SK-N-SH treated with all-trans-retinoic acid at 6 μM for 48 hours (cell line): ENCODE measurements around the gene MAP1B.

Experiments
- ATAC-seq: fragments of 200-7000 bp; cut with Tn5 transposase; 3 replicates; pipeline ENCODE4 v1.9.1; 2020; ENCODE audit warnings: mild to moderate bottlenecking, moderate library complexity
- ARNTL ChIP-seq: fragments of 450-650 bp; formaldehyde crosslinking; IDR thresholded peaks from 2 replicates; pipeline ENCODE4 v1.5.0; 2020; ENCODE audit warnings: low read depth, mild to moderate bottlenecking, moderate library complexity, borderline replicate concordance
- BACH2 ChIP-seq: fragments of 250-450 bp; sonication (Bioruptor Pico); IDR thresholded peaks from 2 replicates; pipeline ENCODE4 v1.9.0; 2021; ENCODE audit warnings: mild to moderate bottlenecking, borderline replicate concordance
- CREB5 ChIP-seq: fragments of 250-450 bp; sonication (Bioruptor Pico); IDR thresholded peaks from 2 replicates; pipeline ENCODE4 v1.5.1; 2020; ENCODE audit warnings: low read depth, mild to moderate bottlenecking, moderate library complexity
- CSDC2 ChIP-seq: fragments of 250-450 bp; sonication (Bioruptor Pico); IDR thresholded peaks from 2 replicates; pipeline ENCODE4 v1.5.0; 2020; ENCODE audit warnings: mild to moderate bottlenecking, moderate library complexity
- CSRNP3 ChIP-seq: fragments of 250-450 bp; sonication (Bioruptor Pico); IDR thresholded peaks from 2 replicates; pipeline ENCODE4 v1.5.1; 2021; ENCODE audit warnings: mild to moderate bottlenecking, moderate library complexity
- ESRRG ChIP-seq: fragments of 250-450 bp; sonication (Bioruptor Pico); IDR thresholded peaks from 2 replicates; pipeline ENCODE4 v1.6.1; 2021; ENCODE audit warnings: mild to moderate bottlenecking
- GLIS3 ChIP-seq: fragments of 250-450 bp; sonication (Bioruptor Pico); IDR thresholded peaks from 2 replicates; pipeline ENCODE4 v1.5.0; 2020; ENCODE audit warnings: mild to moderate bottlenecking, moderate library complexity
- ISL1 ChIP-seq: fragments of 250-450 bp; sonication (Bioruptor Pico); IDR thresholded peaks from 2 replicates; pipeline ENCODE4 v2.1.2; 2022; ENCODE audit warnings: mild to moderate bottlenecking, moderate library complexity
- PATZ1 ChIP-seq: fragments of 250-450 bp; sonication (Bioruptor Pico); IDR thresholded peaks from 2 replicates; pipeline ENCODE4 v1.8.0; 2020; ENCODE audit warnings: mild to moderate bottlenecking, moderate library complexity, borderline replicate concordance
- POU6F1 ChIP-seq: fragments of 250-450 bp; sonication (Bioruptor Pico); IDR thresholded peaks from 2 replicates; pipeline ENCODE4 v1.8.0; 2021; ENCODE audit warnings: low read depth, mild to moderate bottlenecking, moderate library complexity, borderline replicate concordance
- PPARA ChIP-seq: fragments of 250-450 bp; sonication (Bioruptor Pico); IDR thresholded peaks from 2 replicates; pipeline ENCODE4 v1.5.0; 2020; ENCODE audit warnings: mild to moderate bottlenecking, borderline replicate concordance
- RARB ChIP-seq: fragments of 250-450 bp; sonication (Bioruptor Pico); IDR thresholded peaks from 2 replicates; pipeline ENCODE4 v1.8.0; 2021; ENCODE audit warnings: mild to moderate bottlenecking, moderate library complexity
- SNAI2 ChIP-seq: fragments of 250-450 bp; sonication (Bioruptor Pico); IDR thresholded peaks from 2 replicates; pipeline ENCODE4 v1.5.0; 2020; ENCODE audit warnings: mild to moderate bottlenecking, moderate library complexity
- TCF4 ChIP-seq: fragments of 250-450 bp; sonication (Bioruptor Pico); IDR thresholded peaks from 2 replicates; pipeline ENCODE4 v1.8.0; 2021; ENCODE audit warnings: mild to moderate bottlenecking, moderate library complexity, borderline replicate concordance
- TOX ChIP-seq: fragments of 250-450 bp; sonication (Bioruptor Pico); IDR thresholded peaks from 2 replicates; pipeline ENCODE4 v1.8.0; 2021; ENCODE audit warnings: mild to moderate bottlenecking, moderate library complexity, borderline replicate concordance
- TSHZ2 ChIP-seq: fragments of 250-450 bp; sonication (Bioruptor Pico); IDR thresholded peaks from 2 replicates; pipeline ENCODE4 v1.5.0; 2020; ENCODE audit warnings: mild to moderate bottlenecking, moderate library complexity
- ZC3H10 ChIP-seq: fragments of 250-450 bp; sonication (Bioruptor Pico); IDR thresholded peaks from 2 replicates; pipeline ENCODE4 v1.5.1; 2021; ENCODE audit warnings: mild to moderate bottlenecking, moderate library complexity
- ZFP3 ChIP-seq: fragments of 250-450 bp; sonication (Bioruptor Pico); IDR thresholded peaks from 2 replicates; pipeline ENCODE4 v1.5.0; 2020; ENCODE audit warnings: mild to moderate bottlenecking, moderate library complexity
- ZFP30 ChIP-seq: fragments of 450-650 bp; formaldehyde crosslinking; IDR thresholded peaks from 2 replicates; pipeline ENCODE4 v1.5.0; 2022; ENCODE audit warnings: mild to moderate bottlenecking, moderate library complexity
- ZNF565 ChIP-seq: fragments of 450-650 bp; formaldehyde crosslinking; conservative IDR thresholded peaks from 2 replicates; pipeline ENCODE4 v1.5.0; 2020; ENCODE audit warnings: low read depth, mild to moderate bottlenecking, moderate library complexity
- ZNF70 ChIP-seq: fragments of 450-650 bp; formaldehyde crosslinking; IDR thresholded peaks from 2 replicates; pipeline ENCODE4 v1.5.0; 2020; ENCODE audit warnings: mild to moderate bottlenecking, moderate library complexity
- ZNF8 ChIP-seq: fragments of 450-650 bp; formaldehyde crosslinking; IDR thresholded peaks from 2 replicates; pipeline ENCODE4 v1.5.0; 2020; ENCODE audit warnings: mild to moderate bottlenecking, moderate library complexity

MAP1B gene

GRCh38 chr5:72213482-72213881, 106.2 kb downstream of the MAP1B start:
- TF ChIP-seq POU6F1 (no peak), ZNF8 (CRISPR knock-in tag) (no peak), ISL1 (no peak), TOX (CRISPR knock-in tag) (no peak), CREB5 (CRISPR knock-in tag) (no peak), ZNF565 (CRISPR knock-in tag) (no peak), CSRNP3 (CRISPR knock-in tag) (no peak), ZNF70 (CRISPR knock-in tag) (no peak), PPARA (no peak), RARB (no peak), ARNTL (CRISPR knock-in tag) (no peak), PATZ1 (no peak), CSDC2 (no peak), ZC3H10 (CRISPR knock-in tag) (no peak), TSHZ2 (CRISPR knock-in tag) (no peak)
- no peak for ATAC-seq

- ATAC-seq: peak; percentile 5
- TF ChIP-seq TSHZ2 (CRISPR knock-in tag): no peak
- TF ChIP-seq SNAI2: no peak
- TF ChIP-seq GLIS3: no peak
- TF ChIP-seq CSDC2: no peak
- no peak for TF ChIP-seq TCF4 (CRISPR knock-in tag)
- TF ChIP-seq ZC3H10 (CRISPR knock-in tag): no peak
- no peak for TF ChIP-seq PPARA
- no peak for TF ChIP-seq ISL1
- no peak for TF ChIP-seq CREB5 (CRISPR knock-in tag)
- TF ChIP-seq BACH2 (CRISPR knock-in tag): no peak
- TF ChIP-seq ARNTL (CRISPR knock-in tag): no peak
- TF ChIP-seq TOX (CRISPR knock-in tag): no peak
- TF ChIP-seq ESRRG: no peak
- TF ChIP-seq ZFP30 (CRISPR knock-in tag): no peak
- TF ChIP-seq ZFP3 (CRISPR knock-in tag): no peak
- TF ChIP-seq PATZ1: no peak
- no peak for TF ChIP-seq POU6F1
Measured at GRCh38 chr5:72214168-72214567, 106.9 kb downstream of the MAP1B start.
